HG03565 (cell line): ENCODE data around the gene NT5DC1.

Source experiments
- ATAC-seq: cut with Tn5 transposase; IDR thresholded peaks from one replicate; pipeline ENCODE4 v1.9.1; 2021; ENCODE audit warnings: mild to moderate bottlenecking, moderate library complexity; ENCODE audit not compliant: unreplicated experiment

The NT5DC1 gene

GRCh38 chr6:116100419-116101301 is at the start of gene NT5DC1:
Gene NT5DC1 (plus strand): TSS chr6:116100853. CDS start chr6:116100931, 78 bp downstream.
- peak; percentile 83 for ATAC-seq

GRCh38 chr6:116051244-116051643 is 49.4 kb upstream of the NT5DC1 start:
- ATAC-seq, result no peak

GRCh38 chr6:116055513-116055912 is 45.1 kb upstream of the NT5DC1 start:
- no peak for ATAC-seq

- ATAC-seq, result no peak
Measured at GRCh38 chr6:116057766-116058165, 42.9 kb upstream of the NT5DC1 start.

GRCh38 chr6:116059713-116060571 is 40.7 kb upstream of the NT5DC1 start:
- peak; percentile 88 for ATAC-seq

GRCh38 chr6:116060572-116061283 is 39.9 kb upstream of the NT5DC1 start, which contains the start of gene FRK:
Gene FRK (minus strand): TSS chr6:116060891. CDS start chr6:116060311, 580 bp downstream.
- ATAC-seq, result no peak

GRCh38 chr6:116062496-116062895 is 38.2 kb upstream of the NT5DC1 start:
- ATAC-seq, result no peak

GRCh38 chr6:116064666-116065065 is 36.0 kb upstream of the NT5DC1 start:
- ATAC-seq, result no peak

GRCh38 chr6:116066789-116067188 is 33.9 kb upstream of the NT5DC1 start:
- no peak for ATAC-seq

GRCh38 chr6:116070101-116070500 is 30.6 kb upstream of the NT5DC1 start:
- no peak for ATAC-seq

GRCh38 chr6:116070616-116071389 is 29.9 kb upstream of the NT5DC1 start:
- no peak for ATAC-seq

GRCh38 chr6:116072368-116072767 is 28.3 kb upstream of the NT5DC1 start:
- ATAC-seq, result no peak

- no peak for ATAC-seq
Measured at GRCh38 chr6:116073765-116074440, 26.8 kb upstream of the NT5DC1 start.

GRCh38 chr6:116074732-116075390 is 25.8 kb upstream of the NT5DC1 start:
- no peak for ATAC-seq

GRCh38 chr6:116078522-116078921 is 22.1 kb upstream of the NT5DC1 start:
- no peak for ATAC-seq

GRCh38 chr6:116078945-116079344 is 21.7 kb upstream of the NT5DC1 start:
- ATAC-seq, result no peak

- no peak for ATAC-seq
Measured at GRCh38 chr6:116083052-116083451, 17.6 kb upstream of the NT5DC1 start.

- ATAC-seq, result no peak
Measured at GRCh38 chr6:116084284-116084683, 16.4 kb upstream of the NT5DC1 start.

GRCh38 chr6:116087437-116088027 is 13.1 kb upstream of the NT5DC1 start:
- peak; percentile 88 for ATAC-seq
